ENCODE measurements around the gene GALNT16.

The GALNT16 gene

DNA sequence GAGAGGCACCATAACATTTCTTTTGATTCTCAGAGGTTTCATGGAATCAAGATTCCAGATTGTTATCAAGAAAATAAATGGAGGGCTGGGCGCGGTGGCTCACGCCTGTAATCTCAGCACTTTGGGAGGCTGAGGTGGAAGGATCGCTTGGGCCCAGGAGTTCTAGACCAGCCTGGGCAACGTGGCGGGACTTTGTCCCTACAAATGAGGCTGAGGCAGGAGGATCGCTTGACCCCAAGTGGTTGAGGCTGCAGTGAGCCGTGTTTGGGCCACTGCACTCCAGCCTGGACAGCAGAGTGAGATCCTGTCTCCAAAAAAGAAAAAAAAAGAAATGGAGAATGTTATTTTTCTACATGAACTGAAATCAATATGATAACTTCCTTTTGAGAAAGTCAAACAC, 139.8 kb downstream of the GALNT16 start:
- DNase-seq (ENCODE audit: low read depth in 1 of 2, low spot score in 1 of 2), result no peak

DNA sequence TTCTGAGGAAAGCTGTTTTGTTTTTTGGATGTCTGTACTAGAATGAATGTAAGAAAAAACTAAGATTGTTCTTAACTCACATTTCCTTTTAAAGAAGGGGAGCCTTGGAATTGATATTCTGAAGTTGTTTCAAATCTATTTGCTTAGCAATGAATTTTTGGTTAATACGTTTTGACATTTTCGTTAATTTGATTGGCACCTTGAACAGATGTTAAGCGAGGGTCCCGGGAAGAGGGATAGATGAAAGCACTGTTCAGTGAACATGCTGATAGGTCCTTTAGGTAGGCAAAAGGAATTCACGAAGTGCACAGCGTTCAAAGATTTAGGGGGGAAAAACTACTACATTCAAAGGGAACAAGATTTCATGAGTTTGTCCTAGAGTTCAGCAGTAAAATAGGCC, 140.2 kb downstream of the GALNT16 start:
- DNase-seq (ENCODE audit: low read depth in 1 of 2, low spot score in 1 of 2), result no peak

DNA sequence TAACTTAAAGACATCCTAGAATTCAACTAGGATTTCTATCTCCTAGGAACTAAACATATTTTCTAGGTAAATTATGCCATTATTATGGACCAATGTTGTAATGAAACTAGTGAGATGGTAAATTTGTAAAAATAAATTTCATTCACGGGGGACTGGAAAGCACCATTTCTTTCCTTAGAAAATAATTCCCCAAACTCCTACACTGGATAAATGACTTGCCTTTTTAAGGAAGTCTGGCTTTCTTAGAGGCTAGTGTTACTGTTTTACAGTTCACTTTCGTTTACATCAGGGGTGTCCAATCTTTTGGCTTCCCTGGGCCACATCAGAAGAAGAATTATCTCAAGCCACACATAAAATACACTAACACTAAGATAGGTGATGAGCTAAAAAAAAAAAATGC, 141.9 kb downstream of the GALNT16 start:
- no peak for DNase-seq (ENCODE audit: low read depth in 1 of 2, low spot score in 1 of 2)

DNA sequence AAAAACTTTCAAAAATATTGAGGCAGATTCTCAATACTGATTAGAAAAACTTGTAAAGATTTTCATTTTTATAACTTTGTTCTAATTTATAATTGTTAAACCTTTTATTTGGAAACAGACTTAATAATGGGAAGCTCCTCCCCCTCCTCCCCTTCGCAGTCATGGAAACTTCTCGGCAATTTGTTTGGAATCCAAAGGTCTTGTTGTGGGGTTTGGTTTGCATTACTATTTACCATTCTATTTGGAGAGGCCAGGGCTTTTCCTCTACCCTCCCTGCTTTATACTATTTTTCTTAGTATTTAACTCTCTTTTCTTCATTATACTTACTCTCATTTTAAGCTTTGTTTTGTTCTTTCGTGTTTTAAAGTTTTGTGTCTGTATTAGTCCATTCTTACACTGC, 144.5 kb downstream of the GALNT16 start:
- DNase-seq (ENCODE audit: low read depth in 1 of 2, low spot score in 1 of 2), result no peak

DNA sequence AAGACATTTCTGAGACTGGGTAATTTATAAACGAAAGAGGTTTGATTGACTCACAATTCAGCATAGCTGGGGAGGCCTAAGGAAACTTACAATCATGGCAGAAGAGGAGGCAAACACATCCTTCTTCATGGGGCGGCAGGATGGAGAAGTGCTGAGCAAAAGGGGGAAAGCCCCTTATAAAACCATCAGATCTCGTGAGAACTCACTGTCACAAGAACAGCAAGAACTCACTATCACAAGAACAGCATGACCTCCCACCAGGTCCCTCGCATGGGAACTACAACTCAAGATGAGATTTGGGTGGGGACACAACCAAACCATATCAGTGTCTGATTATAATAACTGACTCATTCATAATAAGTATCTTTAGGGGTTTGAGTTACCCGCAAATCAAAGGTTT, 144.9 kb downstream of the GALNT16 start:
- DNase-seq (ENCODE audit: low read depth in 1 of 2, low spot score in 1 of 2), result no peak

DNA sequence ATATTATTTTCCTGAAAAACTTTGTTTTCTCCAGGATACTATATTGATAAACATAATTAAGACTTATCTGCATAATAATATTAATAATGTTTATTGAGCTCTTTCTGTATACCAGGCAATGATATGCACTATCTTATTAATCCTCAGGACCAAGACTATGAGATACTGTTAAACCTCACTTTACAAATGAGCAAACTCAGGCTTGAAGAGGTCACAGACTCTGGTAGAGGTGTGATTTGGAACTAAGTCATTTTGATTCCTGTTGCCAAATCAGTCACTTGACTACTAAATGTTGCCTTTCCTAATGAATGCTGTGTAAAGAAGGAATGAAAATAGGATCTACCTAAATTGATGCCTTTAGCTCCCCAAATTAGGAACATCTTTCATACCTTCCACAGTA, 145.8 kb downstream of the GALNT16 start:
- DNase-seq (ENCODE audit: low read depth in 1 of 2, low spot score in 1 of 2), result no peak
